ENCODE measurements around the gene MAGI3. TPM values are rescaled to one million over a fixed set of nuclear protein-coding genes. Genes with fewer than 3 reads are reported as not detected.
A peak's percentile ranks its signal among the peaks of the same experiment; 100 is the strongest.

The MAGI3 gene
- total RNA-seq, 1 donor from 2014 or later, result 6.3 TPM

- Histone ChIP-seq H3K27me3 (ENCODE audit: control insufficient read depth, insufficient read depth, low read length) (no peaks in the 10 kb centered on the region), H3K4me3 (ENCODE audit: low read depth, low read length) (no peak overlapping the region), H3K36me3 (ENCODE audit: control insufficient read depth, insufficient read depth, low read length) (no peaks in the 10 kb centered on the region)
- no peak for TF ChIP-seq CTCF (IDR thresholded peaks at IDR 0.05; ENCODE audit: insufficient read depth, low read length, severe bottlenecking)
- no peak for DNase-seq (ENCODE audit: low read depth)
- no peak for FAIRE-seq
These were observed 19.4 kb upstream of the MAGI3 start for GRCh38 chr1:113370868-113371267.

GRCh38 chr1:113372546-113372945 lies 17.8 kb upstream of the MAGI3 start:
- no peaks in the 10 kb centered on the region for H3K36me3 ChIP-seq (ENCODE audit: control insufficient read depth, insufficient read depth, low read length)
- no peak for TF ChIP-seq CTCF (IDR thresholded peaks at IDR 0.05; ENCODE audit: insufficient read depth, low read length, severe bottlenecking)
- DNase-seq (ENCODE audit: low read depth) (no peak), FAIRE-seq (no peak)
- no peak overlapping the region for H3K4me3 ChIP-seq (ENCODE audit: low read depth, low read length)
- H3K27me3 ChIP-seq (ENCODE audit: control insufficient read depth, insufficient read depth, low read length), result no peaks in the 10 kb centered on the region

- DNase-seq (ENCODE audit: low read depth), result no peak
- no peak for FAIRE-seq
- no peaks in the 10 kb centered on the region for H3K36me3 ChIP-seq (ENCODE audit: control insufficient read depth, insufficient read depth, low read length)
- no peak for TF ChIP-seq CTCF (IDR thresholded peaks at IDR 0.05; ENCODE audit: insufficient read depth, low read length, severe bottlenecking)
- H3K4me3 ChIP-seq (ENCODE audit: low read depth, low read length), result no peak overlapping the region
- no peaks in the 10 kb centered on the region for H3K27me3 ChIP-seq (ENCODE audit: control insufficient read depth, insufficient read depth, low read length)
These were observed 16.7 kb upstream of the MAGI3 start for GRCh38 chr1:113373644-113374043.

- FAIRE-seq (no peak), DNase-seq (ENCODE audit: low read depth) (no peak)
- TF ChIP-seq CTCF (IDR thresholded peaks at IDR 0.05; ENCODE audit: insufficient read depth, low read length, severe bottlenecking), result no peak
These were observed 14.4 kb upstream of the MAGI3 start for GRCh38 chr1:113375878-113376277.

GRCh38 chr1:113380075-113380474 lies 10.2 kb upstream of the MAGI3 start:
- Histone ChIP-seq H3K36me3 (ENCODE audit: control insufficient read depth, insufficient read depth, low read length) (no peaks in the 10 kb centered on the region), H3K27me3 (ENCODE audit: control insufficient read depth, insufficient read depth, low read length) (no peaks in the 10 kb centered on the region), H3K4me3 (ENCODE audit: low read depth, low read length) (no peak overlapping the region)
- TF ChIP-seq CTCF (IDR thresholded peaks at IDR 0.05; ENCODE audit: insufficient read depth, low read length, severe bottlenecking), result no peak
- DNase-seq (ENCODE audit: low read depth) (no peak), FAIRE-seq (peak; percentile 55)

More at GRCh38 chr1:113375878-113376277, 14.4 kb upstream of the MAGI3 start:
- Histone ChIP-seq H3K4me3 (ENCODE audit: low read depth, low read length) (no peak overlapping the region), H3K27me3 (ENCODE audit: control insufficient read depth, insufficient read depth, low read length) (no peaks in the 10 kb centered on the region), H3K36me3 (ENCODE audit: control insufficient read depth, insufficient read depth, low read length) (no peaks in the 10 kb centered on the region)

GRCh38 chr1:113388017-113388620 lies 2.2 kb upstream of the MAGI3 start:
- no peak for TF ChIP-seq CTCF (IDR thresholded peaks at IDR 0.05; ENCODE audit: insufficient read depth, low read length, severe bottlenecking)
- FAIRE-seq, result no peak
- H3K36me3 ChIP-seq (ENCODE audit: control insufficient read depth, insufficient read depth, low read length), result no peaks in the 10 kb centered on the region
- H3K27me3 ChIP-seq (ENCODE audit: control insufficient read depth, insufficient read depth, low read length), result no peaks in the 10 kb centered on the region
- no peak overlapping the region for H3K4me3 ChIP-seq (ENCODE audit: low read depth, low read length)
- DNase-seq (ENCODE audit: low read depth), result no peak

Data from bronchial epithelial cell (primary cell).